Prostate gland (tissue), 2 donors: ENCODE measurements around the gene LITAFD. TPM values are rescaled to one million over a fixed set of nuclear protein-coding genes. Genes with fewer than 3 reads are reported as not detected.
A peak's percentile ranks its signal among the peaks of the same experiment; 100 is the strongest.

Experiments
- DNase-seq: peaks from one replicate; pipeline ENCODE4 v3.0.0-alpha.2; 2019; ENCODE audit warnings: low spot score
- H3K27ac ChIP-seq, 2 donors: fragments of 200-600 bp; sonication (generic); 2 replicates each; pipeline ENCODE4 v1.5.1; 2017 to 2019
- H3K27me3 ChIP-seq: fragments of 200-600 bp; sonication (generic); replicated peaks from 2 replicates; pipeline ENCODE4 v1.5.1; 2019; ENCODE audit not compliant: insufficient read depth
- H3K36me3 ChIP-seq, 2 donors: fragments of 200-600 bp; sonication (generic); 1 replicate in 1 of 2; 2 replicates in 1 of 2; pipeline versions ENCODE4 v1.5.1 to v1.8.1; 2017 to 2019
- H3K4me1 ChIP-seq: fragments of 200-600 bp; sonication (generic); replicated peaks from 2 replicates; pipeline ENCODE4 v1.5.1; 2019
- H3K4me3 ChIP-seq, 2 donors: fragments of 200-600 bp; sonication (generic); 2 replicates each; pipeline ENCODE4 v1.5.1; 2017 to 2019
- H3K9me3 ChIP-seq: fragments of 200-600 bp; sonication (generic); 2 replicates; pipeline ENCODE4 v1.5.1; 2017
- CTCF ChIP-seq, 4 experiments: fragments of 200-600 bp in 2 of 4; fragments of 450-650 bp in 2 of 4; sonication (generic) in 2 of 4; IDR thresholded peaks; 1 replicate in 3 of 4; 2 replicates in 1 of 4; pipeline ENCODE4 v1.5.1; 2016 to 2019; ENCODE audit warnings: antibody characterized with exemption in 4 of 4, mild to moderate bottlenecking in 2 of 4, moderate library complexity in 2 of 4
- POLR2A ChIP-seq: fragments of 450-650 bp; IDR thresholded peaks from one replicate; pipeline ENCODE4 v1.6.1; 2016; ENCODE audit warnings: antibody characterized with exemption, mild to moderate bottlenecking
- POLR2AphosphoS5 ChIP-seq: sonication (generic); formaldehyde crosslinking; IDR thresholded peaks from one replicate; pipeline ENCODE4 v1.6.1; 2017; ENCODE audit warnings: antibody characterized with exemption
- WGBS: methylation state at CpG from one replicate; pipeline ENCODE4 v1.1.5; 2018; 5-methylcytosine and 5-hydroxymethylcytosine counted together
- intact Hi-C: fragments of 100-400 bp; cut with DNase I; formaldehyde crosslinking; loops from one replicate; pipeline ENCODE4 v1.14.2; 2022
- total RNA-seq, 2 donors: library from RNA; depleted of rRNA; stranded (reverse); fragments of >200 nt; gene quantifications; one replicate each; pipeline ENCODE4 v1.1.0, GENCODE V29; 2016

The LITAFD gene
- total RNA-seq, 2 donors from 2014 or later: 2.3 TPM; not detected in 1

DNA sequence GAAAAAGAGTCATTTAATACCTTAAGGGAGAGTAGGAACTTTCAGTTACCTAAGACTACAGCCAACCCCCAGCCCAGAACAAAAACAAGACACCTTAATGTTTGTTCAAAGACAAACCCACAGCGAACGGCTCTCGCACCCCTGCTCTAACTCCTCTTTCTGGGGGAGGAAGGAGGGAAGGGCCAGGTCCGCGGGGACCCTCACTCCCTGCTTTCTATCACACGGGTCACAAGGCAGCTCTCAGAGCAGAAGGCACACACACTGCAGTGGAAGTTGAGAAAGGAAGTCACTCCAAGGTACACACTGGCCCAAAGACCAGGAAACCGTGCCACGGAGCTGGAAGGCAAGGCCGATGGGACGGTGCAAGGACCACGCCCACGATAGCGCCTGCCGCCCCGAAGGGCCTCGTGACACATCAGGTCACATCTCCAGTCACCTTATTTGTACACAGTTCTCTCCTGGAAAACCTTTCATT is 10.0 kb downstream of the LITAFD start:
- peaks cover 16 to 30% of the 10 kb centered on the region in 2 donors for H3K36me3 ChIP-seq
- intact Hi-C loops: no loop called here
- WGBS: 61% methylated on average over 16 of the region's 16 CpGs

DNA sequence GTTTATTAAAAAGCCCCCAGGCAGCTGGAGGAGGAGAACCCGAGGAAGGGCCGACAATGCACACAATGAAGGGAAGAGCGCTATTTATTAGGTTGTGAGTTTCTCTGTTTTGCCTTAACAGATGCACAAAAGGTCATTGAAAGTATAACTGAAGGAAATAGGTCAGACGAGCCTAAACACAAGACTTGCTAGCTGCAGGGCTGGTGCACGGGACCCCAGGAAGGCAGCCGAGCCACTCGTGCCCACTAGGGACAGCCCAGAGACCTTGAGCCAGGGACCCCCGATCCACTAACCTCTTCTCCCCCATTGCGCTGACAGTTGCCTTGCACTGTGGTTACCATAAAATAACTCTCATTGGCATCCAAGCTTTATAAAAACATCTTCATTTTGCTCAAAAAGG is 11.3 kb downstream of the LITAFD start:
- peaks cover 23 to 39% of the 10 kb centered on the region in 2 donors for H3K36me3 ChIP-seq
- H3K27me3 ChIP-seq: no peaks in the 10 kb centered on the region
- WGBS: 68% methylated on average over 9 of the region's 9 CpGs
- H3K9me3 ChIP-seq: no peaks in the 10 kb centered on the region
- H3K27ac ChIP-seq: no peak overlapping the region
- intact Hi-C loops: no loop called here
- no peak for DNase-seq
- H3K4me1 ChIP-seq: no peaks in the 10 kb centered on the region
- no peak for TF ChIP-seq POLR2A
- no peak overlapping the region for H3K4me3 ChIP-seq

More for the DNA sequence above, 10.0 kb downstream of the LITAFD start:
- H3K27me3 ChIP-seq: no peaks in the 10 kb centered on the region
- no peak for DNase-seq
- H3K9me3 ChIP-seq: no peaks in the 10 kb centered on the region
- TF ChIP-seq POLR2AphosphoS5: no peak
- no peak for TF ChIP-seq CTCF (IDR thresholded peaks at IDR 0.05)
- TF ChIP-seq POLR2A: no peak
- H3K27ac ChIP-seq: peak overlapping the region; percentile 28 to 33
- H3K4me3 ChIP-seq: no peak overlapping the region
- H3K4me1 ChIP-seq: no peaks in the 10 kb centered on the region

GRCh38 chr16:8893976-8894690 is 12.0 kb downstream of the LITAFD start:
- 85% methylated on average over 14 of the region's 14 CpGs for WGBS
- H3K4me3 ChIP-seq: no peak overlapping the region
- peaks cover 26 to 42% of the 10 kb centered on the region in 2 donors for H3K36me3 ChIP-seq
- intact Hi-C loops: no loop called here
- H3K9me3 ChIP-seq: no peaks in the 10 kb centered on the region
- no peak overlapping the region for H3K27ac ChIP-seq
- H3K27me3 ChIP-seq: no peaks in the 10 kb centered on the region
- no peaks in the 10 kb centered on the region for H3K4me1 ChIP-seq
- DNase-seq: no peak
- TF ChIP-seq POLR2A (no peak), POLR2AphosphoS5 (no peak), CTCF (IDR thresholded peaks at IDR 0.05) (no peak)

DNA sequence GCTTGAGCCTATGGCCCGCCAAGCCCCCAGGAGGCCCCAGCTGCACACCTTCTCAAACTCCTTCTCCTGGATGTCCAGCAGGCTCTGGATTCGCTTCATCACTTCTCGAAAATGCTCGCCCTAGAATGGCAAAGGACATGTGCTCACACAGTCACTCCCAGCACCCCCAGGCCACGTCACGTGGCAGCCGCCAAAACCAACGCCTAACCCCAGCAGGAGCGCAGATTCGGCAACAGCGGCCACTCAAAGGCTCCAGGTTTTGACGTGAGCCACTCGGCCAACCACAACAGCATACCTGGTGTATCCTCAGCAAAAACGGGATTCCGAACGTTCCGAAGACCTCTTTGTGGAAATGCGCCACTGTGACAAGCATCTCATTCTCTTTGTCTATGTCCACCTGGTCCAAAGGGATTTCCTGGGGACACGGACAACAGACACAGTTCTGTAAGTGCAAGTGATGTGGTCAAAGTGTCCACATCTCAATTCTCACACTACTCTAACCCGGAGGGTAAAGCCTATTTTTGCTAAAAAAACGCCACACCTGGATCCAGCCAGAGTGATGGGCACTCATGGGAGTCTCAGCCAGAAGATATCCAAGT is 12.7 kb downstream of the LITAFD start:
- WGBS: 95% methylated on average over 21 of the region's 21 CpGs
- no peaks in the 10 kb centered on the region for H3K9me3 ChIP-seq
- H3K27ac ChIP-seq: no peak overlapping the region
- no peak overlapping the region for H3K4me3 ChIP-seq
- no peak for TF ChIP-seq CTCF (IDR thresholded peaks at IDR 0.05)
- no peak for TF ChIP-seq POLR2AphosphoS5
- no peak for TF ChIP-seq POLR2A
- no peaks in the 10 kb centered on the region for H3K27me3 ChIP-seq
- H3K36me3 ChIP-seq: peaks cover 27 to 42% of the 10 kb centered on the region in 2 donors
- intact Hi-C loops: no loop called here
- DNase-seq: no peak
- H3K4me1 ChIP-seq: no peaks in the 10 kb centered on the region

- 97% methylated on average over 3 of the region's 3 CpGs for WGBS
- no peaks in the 10 kb centered on the region for H3K9me3 ChIP-seq
- no peaks in the 10 kb centered on the region for H3K27me3 ChIP-seq
- intact Hi-C loops: no loop called here
- DNase-seq: no peak
- TF ChIP-seq CTCF (IDR thresholded peaks at IDR 0.05) (no peak), POLR2A (no peak), POLR2AphosphoS5 (no peak)
- H3K4me1 ChIP-seq: no peaks in the 10 kb centered on the region
- no peak overlapping the region for H3K27ac ChIP-seq
- H3K36me3 ChIP-seq: peaks cover 27 to 57% of the 10 kb centered on the region in 2 donors
- H3K4me3 ChIP-seq: no peak overlapping the region
Measured at GRCh38 chr16:8898660-8899318, 16.6 kb downstream of the LITAFD start.
